Activated CD4-positive, alpha-beta T cell treated with anti-CD3 and anti-CD28 coated beads, Interleukin-10, Interleukin-2, amounts not matched to agents 100 ng/mL and 50 ng/mL, durations not matched to agents 16 hours and 8 hours (primary cell): ENCODE results near the gene CDRT15.
"Not testable (repeated sequence)": the region's sequence is repeated elsewhere in the genome, so short reads cannot be mapped to it uniquely, and the experiment has no call there.

Source experiments
- DNase-seq: peaks from one replicate; pipeline ENCODE4 v3.0.0-alpha.2; 2020

The CDRT15 gene

DNA sequence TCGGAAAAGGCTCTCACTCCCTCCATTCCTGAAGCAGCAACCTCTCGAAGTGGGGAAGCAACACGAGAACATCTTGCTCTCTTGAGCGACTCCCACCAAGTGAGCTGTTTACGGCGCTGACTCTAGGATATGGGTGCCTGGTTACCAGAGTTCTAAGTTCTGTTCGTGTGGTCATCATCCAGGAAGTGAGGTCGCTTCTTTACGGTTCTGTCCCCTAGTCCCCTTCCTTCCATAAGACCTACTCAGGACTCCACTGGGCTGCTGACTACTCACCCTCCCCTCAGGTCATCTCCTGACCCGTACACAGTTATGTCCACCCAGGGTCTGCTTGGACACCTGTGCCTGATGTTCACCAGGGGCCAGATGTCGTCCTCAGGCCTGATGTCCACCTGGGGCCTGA, at the start of gene CDRT15:
TSS of gene CDRT15 (minus strand) at position 101 of the 400 bp plus-strand sequence. CDS start at position 72, 29 bp downstream.
- DNase-seq: not testable (repeated sequence)

DNA sequence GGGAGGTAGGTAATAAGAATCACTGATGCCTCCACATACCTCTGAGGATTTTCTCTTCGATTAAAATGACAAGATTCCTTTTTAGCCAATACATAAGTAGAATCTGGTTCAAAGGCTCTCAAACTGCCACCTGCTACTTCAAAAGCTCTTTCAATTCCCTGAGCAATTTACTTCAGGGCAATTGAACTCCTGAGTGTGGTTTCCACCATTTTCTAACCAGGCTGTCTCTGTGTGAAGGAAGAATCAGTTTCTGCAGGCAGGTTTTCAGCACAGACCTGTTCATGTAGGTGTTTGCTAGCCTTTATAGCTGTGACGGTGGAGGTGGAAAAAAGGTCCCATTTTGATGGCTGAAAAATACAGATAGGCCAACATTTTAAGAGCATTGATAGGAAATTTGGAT, 46.1 kb upstream of the CDRT15 start:
- no peak for DNase-seq

DNA sequence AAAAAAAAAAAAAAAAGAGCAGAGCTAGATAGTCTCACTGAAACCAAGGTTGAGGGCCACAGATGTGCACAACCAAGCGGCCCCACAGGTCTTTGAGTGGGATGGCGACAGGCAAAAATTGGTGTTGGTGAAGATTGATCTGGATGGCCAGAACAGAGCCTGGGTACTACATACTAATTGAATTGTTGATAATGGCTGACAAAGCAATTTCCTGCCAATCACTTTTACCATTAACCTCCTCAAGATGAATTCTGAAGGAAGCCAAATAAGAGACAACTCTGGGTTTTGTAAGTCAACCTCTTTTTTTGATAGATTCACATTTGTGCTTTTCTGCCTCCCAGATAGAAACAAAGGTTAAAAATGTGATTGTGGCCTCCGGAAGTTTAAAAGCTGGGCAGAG, 44.9 kb upstream of the CDRT15 start:
- DNase-seq: no peak

DNA sequence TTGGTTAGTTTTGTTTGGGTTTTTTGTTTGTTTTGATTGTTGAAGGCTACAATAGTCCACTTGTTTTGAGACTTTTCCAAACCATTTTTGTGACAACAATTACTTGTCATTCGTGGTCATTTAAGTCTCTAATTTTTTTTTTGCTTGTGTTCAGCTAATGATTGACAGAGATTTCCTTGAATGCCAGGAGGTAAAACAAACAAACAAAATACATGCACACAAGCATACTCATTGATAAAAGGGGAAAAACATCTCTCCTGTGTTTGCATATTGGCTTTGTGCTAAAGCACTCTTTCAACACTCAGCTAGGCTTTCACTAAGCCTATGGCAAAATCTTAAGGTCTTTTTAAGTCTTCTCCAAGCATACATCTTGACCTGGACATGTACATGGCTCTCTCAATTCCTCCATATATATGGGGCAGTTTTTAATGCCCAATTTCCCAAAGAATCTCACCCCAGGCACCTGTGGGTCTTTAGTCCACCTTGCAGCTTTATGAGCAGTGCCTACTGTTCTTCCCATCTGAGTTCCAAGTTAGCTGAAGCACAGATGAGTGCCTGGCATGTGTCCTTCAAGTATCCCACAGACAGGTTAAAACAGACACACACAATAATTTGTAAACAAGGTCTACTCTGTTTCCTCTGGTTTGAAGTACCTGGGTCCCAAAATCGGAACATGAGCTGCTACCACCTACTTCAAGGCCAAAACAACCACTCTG, 40.0 kb upstream of the CDRT15 start:
- no peak for DNase-seq

DNA sequence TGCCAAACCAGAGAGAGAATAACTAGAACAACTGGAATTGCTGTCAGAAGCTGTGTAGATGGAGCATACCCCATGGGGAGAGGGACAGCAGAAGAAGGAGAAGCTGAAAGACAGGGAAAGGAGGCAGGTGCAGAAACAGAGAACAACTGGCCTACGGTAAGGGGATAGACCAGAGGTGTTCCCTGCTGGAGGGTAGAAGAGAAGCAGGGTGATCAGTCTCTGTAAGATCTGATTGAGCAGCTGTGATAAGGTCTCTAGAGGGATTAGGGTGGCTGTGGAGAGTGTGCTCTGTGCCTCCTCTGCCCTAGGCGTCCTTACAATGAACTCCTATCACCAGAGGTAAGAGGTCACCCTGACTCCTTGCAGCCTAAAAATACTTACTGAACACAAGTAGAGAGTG, 33.8 kb upstream of the CDRT15 start:
- no peak for DNase-seq

DNA sequence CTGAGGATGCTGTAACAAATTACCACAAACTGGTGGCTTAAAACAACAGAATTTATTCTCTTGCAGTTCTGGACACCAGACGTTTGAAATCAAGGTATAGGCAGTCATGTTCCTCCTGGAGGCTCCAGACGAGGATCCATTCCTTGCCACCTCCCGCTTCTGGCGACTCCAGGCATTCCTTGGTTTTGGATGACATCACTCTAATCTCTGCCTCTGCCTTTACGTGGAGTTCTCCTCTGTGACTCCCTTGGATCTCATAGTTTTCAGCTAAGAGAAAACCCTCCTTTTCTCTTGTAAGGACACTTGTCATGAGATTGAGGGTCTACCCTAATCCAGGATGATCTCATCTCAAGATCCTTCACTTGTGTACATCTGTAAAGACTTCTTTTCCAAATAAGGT, 32.8 kb upstream of the CDRT15 start:
- no peak for DNase-seq

DNA sequence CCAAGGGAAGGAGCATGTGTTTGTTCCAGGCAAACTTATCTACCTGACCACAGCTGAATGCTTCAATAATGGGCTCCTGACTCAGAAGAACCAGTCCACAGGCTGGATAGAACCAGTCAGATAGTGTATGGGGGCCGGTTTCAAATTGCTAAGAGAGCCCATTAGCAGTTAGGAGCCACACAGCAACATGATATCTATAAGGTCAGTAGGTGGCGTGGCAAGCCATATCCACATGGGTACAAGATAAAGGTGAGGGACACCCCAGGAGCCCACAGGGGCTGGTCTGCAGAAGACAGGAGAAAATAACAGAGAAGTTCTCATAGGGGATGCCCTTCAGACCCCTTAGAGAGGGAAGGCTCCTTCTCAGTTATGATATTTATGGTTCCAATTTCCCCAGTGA, 31.6 kb upstream of the CDRT15 start:
- no peak for DNase-seq

DNA sequence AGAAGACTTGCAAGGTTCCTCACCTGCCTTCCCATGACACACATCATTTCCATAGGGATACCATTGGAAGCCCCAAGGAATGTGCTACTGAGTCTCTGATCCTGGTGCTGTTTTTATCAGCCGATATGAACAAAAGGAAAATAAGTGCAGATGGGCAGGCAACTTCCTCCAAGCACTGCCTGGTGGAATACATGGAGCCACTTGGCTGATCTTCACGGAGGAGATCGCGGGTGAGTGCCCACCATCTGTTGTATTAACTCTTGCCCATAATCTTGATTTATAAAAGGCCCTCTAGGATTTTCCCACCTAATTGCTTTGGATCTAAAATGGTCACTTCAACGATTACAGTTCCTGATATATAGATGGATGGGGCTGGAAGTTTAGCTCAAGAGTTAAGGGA, 24.7 kb upstream of the CDRT15 start:
- no peak for DNase-seq

DNA sequence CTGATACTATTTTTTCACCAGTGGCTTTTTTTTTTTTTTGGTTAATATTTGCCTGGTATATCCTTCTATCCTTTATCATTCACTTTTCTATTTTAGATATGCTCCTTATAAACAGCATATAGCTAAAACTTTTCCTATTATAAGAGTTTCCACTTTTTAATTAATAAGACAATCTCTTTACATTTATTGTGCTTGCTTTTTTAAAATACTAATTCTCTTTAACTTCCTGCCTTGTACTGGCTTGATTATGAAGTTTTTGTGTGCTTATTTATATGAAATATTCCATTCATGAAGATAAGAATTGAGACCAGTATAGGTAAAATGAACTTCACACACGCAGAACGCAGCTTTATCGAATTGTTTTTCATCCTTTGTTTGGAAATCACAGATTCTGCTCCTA, 9.0 kb upstream of the CDRT15 start:
- no peak for DNase-seq

DNA sequence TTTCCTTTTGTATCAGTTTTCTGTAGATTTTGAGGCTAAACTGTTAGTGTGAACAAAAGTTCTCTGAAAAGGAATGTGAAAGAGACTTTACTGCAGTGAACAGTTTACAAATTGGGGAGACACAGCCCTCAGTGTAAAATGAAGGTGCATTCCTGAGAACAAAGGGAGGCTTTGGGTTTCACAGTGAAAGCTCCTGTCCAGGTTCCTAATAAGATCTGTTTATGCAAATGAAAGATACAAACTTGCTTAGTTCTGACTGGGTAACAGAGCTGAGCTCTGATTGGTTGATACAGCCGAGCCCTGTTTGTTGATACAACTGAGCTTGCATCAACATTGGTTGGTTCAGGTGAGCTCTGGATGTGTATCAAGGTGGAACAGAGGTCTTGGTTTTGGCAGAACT, 8.3 kb upstream of the CDRT15 start:
- no peak for DNase-seq

DNA sequence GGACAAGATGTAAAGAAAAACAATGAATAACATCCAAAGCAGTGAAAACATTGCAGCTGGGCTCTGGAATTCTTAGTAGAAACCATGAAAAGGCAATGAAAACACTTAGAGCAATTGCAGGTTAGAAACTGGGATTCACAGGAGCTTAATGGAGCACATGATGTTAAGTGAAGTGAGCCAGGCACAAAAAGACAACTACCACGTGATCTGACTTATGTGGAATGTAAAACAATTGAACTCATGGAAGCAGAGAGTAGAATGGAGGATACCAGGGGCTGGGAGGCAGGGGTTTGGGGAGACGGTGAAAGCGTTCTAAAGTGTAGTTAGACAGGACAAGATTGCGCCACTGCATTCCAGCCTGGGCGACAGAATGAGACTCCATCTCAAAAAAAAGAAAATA, 2.6 kb upstream of the CDRT15 start:
- not testable (repeated sequence) for DNase-seq

DNA sequence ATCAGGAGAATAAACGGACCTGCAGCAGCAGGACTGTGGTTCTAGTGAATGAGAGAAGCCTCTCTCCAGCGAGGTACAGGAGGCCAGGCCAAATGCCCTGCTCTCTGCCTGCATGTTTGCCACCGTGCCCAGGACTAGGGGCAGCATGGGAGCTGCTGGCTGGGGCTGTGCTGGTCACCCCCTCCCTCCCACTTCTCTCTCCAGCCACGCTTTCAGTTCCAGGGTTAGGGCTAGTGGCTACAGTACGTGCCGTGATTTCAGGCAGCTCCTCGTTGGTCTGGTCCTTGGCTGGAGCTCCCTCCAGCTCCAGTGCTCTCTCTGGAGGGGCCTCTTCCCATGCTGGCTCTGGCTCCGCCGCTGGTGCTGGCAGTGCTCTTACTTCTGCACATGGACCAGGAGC, 630 bp downstream of the CDRT15 start:
- not testable (repeated sequence) for DNase-seq

DNA sequence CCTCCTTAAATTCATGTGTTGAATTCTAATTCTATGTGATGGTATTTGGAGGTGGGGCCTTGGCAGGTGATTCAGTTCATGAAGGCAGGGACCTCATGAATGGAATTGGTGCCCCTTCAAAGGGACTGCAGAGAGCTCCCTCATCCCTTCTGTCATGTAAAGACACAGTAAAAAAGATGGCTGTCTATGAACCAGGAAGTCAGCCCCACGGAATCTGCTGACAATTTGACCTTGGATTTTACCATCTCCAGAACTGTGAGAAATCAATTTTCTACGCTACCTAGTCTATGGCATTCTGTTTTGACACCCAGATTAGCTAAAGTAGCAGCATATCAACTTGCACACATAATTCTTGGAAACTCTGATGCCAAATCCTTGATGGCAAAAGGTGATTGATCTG, 1.6 kb downstream of the CDRT15 start:
- DNase-seq: not testable (repeated sequence)

DNA sequence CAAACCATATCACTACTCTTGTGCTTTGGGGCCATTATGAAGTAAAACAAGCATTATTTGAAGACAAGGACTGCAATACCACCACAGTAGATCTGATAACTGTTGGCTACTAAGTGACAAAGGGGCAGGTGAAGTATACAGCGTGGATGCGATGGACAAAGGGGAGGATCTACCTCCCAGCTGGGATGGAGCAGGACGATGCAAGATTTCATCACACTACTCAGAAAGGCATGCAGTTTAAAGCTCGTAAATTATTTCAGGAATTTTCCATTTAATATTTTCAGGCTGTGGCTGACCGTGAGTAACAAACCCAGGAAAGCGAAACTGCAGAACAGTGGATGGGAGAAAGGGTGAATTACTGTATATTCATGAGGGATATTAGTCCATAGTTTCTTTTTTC, 5.5 kb downstream of the CDRT15 start:
- not testable (repeated sequence) for DNase-seq

DNA sequence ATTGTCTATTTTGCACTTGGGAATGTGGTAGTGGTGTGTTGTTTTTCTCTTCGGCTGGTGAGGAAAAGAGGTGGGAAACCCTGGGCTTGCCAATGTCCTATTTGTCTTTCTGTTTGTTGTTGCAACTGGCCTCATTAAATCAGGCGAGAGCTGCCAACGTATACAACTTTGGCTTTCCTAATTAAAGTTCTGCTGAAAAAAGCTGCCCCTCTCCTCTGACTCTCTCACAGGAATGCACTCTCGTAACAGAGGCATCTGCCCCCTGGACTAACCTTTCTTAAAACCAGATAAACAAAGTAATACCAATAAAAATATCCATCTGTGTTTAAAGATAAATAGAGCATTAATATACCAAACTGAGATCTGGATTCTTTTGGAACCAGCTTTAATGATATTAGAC, 7.8 kb downstream of the CDRT15 start:
- DNase-seq: no peak

DNA sequence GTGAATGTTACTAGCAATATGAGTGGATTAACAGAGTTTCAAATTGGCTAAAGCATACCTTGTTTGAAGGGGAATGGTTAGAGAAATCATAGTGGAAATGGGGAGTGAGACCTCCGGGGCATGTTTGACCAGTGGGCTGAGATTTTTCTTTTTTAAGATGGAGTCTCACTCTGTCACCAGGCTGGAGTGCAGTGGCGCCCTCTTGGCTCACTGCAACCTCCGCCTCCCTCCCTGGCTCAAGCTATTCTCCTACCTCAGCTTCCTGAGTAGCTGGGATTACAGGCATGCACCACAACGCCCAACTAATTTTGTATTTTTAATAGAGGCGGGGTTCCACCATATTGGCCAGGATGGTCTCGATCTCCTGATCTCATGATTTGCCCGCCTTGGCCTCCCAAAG, 9.6 kb downstream of the CDRT15 start:
- DNase-seq: no peak

DNA sequence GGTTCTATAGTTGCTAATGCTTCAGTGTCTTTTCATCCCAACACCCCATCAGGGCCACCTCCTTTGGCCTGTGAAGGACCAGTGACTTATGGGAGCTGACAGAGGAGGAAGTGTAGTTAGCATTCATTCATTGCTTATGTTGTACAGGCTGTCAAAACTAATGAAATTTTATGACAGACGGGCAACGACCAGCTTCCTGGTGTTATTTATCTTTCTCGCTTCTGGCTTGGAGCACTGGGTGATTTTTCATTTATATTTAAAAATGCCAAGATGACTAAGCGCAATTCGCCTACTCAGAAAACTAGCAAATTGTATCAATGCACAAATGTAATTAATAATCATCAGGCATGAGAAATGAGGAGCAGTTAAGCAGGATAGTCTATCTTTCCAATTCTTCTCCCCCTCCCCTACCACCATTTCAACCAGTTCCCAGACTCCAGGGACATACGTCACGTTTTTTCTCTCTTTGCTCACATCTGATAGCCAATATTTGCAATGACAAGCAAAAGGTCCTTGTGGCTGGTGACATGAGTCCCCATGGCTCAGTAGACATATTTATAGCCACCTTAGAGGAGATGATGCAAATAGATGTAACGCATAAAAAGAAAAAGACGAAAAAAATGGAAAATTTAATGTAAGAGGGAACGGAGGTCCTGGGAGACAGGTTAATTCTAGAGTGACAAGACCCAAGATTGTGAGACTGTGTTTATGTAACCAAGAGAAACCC, 11.2 kb downstream of the CDRT15 start:
- DNase-seq: no peak

DNA sequence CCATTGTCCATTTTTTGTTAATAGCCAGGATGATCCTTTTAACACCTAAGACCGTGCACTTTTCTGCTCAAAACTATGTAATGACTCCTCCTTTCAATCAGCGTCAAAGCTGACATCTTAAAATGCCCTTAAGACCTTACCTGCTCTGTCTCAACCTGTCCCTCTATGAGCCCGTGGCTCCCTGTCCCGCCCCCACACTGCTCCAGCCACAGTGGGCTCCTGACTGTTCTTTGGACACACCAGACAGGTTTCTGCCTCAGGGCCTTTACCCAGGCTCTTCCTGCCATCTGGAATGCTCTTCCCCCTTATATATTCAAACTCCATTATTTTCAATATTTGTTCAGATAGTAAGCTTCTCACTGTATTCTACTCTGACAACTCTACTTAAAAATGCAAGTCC, 14.1 kb downstream of the CDRT15 start:
- DNase-seq: no peak

DNA sequence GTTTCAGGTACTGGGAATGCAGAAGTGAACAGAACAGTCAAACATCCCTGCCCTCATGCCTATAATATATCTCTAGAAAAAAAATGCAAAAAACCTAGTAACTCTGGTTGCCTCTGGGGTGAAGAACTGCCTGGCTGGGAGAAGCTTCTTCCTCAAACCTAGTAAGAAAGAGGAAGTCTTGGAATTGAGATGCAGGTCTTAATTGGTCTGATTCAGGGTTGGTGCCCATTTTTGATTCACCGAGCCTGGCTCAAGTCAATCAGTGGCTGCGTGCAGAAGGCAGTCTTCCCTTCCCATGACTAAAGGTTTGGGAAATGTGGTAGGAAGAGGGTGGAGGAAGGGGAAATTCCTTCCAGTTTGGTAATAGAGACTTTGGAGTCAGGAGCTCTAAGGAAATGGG, 22.4 kb downstream of the CDRT15 start:
- DNase-seq: no peak

DNA sequence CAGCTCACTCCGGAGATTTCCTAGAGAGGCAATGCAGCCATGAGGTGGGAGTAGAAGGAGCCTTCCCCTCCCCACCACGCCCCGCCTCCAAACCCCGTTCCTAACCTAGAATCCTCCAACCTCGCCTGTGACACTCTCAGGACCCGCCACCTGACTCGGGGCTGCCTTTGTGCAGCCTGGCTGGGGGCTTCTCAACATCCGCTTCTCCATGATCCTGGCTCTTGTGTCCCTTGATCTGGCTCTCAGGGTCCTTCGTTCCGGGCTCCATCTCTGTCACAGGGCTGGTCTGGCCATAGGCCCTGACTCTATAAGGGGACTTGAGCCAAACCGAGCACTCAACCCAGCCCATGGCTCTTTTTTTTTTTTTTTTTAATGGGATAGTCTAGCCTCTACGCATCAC, 24.3 kb downstream of the CDRT15 start:
- DNase-seq: no peak

DNA sequence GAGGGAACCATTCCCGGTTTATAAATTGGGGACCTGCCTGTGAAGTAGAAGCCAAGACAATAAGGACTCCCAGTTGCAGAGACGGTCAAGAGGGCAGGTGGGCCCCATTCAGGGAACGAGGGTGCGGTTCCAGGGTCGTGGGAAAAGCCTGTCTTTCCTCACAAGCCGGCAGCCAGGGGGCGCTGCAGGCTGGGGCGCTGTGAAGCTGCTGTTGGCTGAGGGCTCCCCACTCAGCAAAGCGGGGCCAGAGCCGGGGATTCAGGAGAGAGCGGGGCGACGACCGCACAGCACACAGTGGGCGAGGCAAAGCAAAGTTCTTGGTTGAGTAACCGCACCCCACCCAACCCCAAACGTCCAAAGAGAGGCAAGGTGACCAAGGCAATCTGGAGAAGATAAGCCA, 24.9 kb downstream of the CDRT15 start:
- DNase-seq: no peak

DNA sequence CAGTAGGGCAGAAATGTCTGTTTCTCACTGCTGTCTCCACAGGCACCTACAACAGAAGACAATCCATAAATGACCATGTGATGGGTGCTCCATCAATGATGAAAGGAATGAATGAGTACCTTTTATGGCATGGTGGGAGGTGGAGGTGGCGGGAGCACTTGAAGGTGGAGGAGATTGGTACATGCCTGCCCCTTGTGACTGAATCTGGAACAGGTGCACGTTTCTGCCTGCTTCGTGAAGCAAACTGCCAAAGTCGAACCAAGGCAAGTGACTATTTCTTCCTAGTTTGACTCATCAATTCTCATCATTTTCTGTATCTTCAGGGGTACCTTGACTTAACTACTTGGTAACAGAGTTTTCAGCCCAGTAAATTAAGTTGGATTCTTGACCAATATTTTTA, 25.4 kb downstream of the CDRT15 start:
- DNase-seq: peak; percentile 41

DNA sequence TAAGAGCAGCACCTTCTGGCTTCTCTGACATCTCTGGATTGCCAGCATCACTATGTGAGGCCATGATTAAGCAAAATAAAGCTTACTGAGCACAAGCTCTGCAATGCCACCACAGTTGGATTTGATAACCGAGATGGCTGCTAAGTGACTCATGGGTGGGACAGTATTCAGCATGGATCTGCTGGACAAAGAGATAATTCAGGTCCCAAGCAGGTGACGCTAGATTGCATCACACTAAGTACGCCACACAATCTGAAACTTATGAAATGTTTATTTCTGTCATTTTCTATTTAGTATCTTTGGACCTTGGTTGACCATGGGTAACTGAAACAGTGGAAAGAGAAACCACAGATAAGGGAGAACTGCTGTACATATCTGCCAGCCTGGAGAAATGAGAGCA, 27.4 kb downstream of the CDRT15 start:
- DNase-seq: no peak

DNA sequence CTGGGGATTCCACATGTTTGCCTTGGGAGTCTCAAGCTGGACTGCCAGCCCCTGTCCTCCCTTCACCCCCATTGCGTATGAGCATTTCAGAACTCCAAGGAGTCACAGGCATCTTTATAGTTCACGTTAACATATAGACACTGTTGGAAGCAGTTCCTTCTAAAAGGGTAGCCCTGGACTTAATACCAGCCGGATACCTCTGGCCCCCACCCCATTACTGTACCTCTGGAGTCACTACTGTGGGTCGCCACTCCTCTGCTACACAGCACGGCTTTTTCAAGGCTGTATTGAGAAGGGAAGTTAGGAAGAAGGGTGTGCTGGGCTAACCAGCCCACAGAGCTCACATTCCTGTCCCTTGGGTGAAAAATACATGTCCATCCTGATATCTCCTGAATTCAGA, 28.9 kb downstream of the CDRT15 start:
- DNase-seq: no peak

DNA sequence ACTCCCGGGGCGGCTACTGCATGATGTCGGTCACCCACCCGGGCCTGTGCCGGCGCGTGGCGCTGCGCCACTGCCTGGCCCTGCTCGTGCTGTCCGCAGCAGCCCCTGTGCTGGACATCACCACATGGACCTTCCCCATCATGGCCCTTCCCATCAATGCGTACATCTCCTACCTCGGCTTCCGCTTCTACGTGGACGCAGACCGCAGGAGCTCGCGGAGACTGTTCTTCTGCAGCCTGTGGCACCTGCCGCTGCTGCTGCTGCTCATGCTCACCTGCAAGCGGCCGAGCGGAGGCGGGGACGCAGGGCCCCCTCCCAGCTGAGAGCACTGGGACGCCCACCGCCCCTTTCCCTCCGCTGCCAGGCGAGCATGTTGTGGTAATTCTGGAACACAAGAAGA, 29.8 kb downstream of the CDRT15 start:
- no peak for DNase-seq
